ENCODE data around the gene NKIRAS2. TPM values are rescaled to one million over a fixed set of nuclear protein-coding genes. Genes with fewer than 3 reads are reported as not detected.

NKIRAS2 gene
- total and polyA plus RNA-seq, 2 experiments from 2014 or later, result 31.3 to 52.9 TPM

DNA sequence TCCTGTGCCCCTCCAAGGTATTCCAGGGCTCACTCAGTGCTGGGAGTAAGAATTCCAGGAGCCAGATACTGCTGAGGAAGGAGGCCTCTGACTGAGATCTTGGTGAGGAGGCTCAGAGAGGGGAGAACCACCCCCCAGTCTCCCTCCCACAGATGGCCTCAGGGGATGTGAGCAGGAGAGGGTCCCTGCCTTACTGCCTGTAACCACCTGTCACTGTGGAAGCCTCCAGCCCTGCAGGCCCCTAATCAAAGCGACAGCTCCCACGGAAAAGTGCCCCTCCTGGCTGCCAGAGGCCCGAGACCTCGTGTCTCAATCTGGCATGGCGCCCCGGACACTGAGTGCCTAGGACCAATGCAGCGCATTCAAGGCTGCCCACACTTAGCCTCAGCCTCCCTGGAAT lies 38.2 kb downstream of the NKIRAS2 start:
- H3K4me1 Mint-ChIP-seq, result peaks cover 43% of the 10 kb centered on the region
- peaks cover 20% of the 10 kb centered on the region for H3K27me3 Mint-ChIP-seq (ENCODE audit: insufficient read depth, low read depth, poor library complexity)

More for the DNA sequence above, 38.2 kb downstream of the NKIRAS2 start:
- Mint-ChIP-seq H3K9me3 (no peaks in the 10 kb centered on the region), H3K27ac (no peak overlapping the region), H3K36me3 (ENCODE audit: low read depth) (no peaks in the 10 kb centered on the region; the same call in 2 of the 3 replicates), H3K4me3 (no peak overlapping the region)
- Histone ChIP-seq H3K4me2 (no peak overlapping the region), H3K9me2 (ENCODE audit: insufficient read depth) (no peaks in the 10 kb centered on the region), H4K20me1 (replicated peaks; ENCODE audit: insufficient read depth) (no peaks in the 10 kb centered on the region), H3K4me3 (no peak overlapping the region), H3K27me3 (ENCODE audit: insufficient read depth) (no peaks in the 10 kb centered on the region), H3K79me2 (replicated peaks; ENCODE audit: insufficient read depth) (no peaks in the 10 kb centered on the region), H3K4me1 (ENCODE audit: insufficient read depth) (peaks cover 26% of the 10 kb centered on the region), H3F3A (replicated peaks; ENCODE audit: low read depth) (no peaks in the 10 kb centered on the region), H3K36me3 (ENCODE audit: insufficient read depth) (no peaks in the 10 kb centered on the region), H2AFZ (no peak overlapping the region), H3K27ac (ENCODE audit: low read depth) (no peak overlapping the region)
- no peak for ATAC-seq
- DNase-seq (ENCODE audit: low spot score), result no peak
- TF ChIP-seq, protein P1, sequence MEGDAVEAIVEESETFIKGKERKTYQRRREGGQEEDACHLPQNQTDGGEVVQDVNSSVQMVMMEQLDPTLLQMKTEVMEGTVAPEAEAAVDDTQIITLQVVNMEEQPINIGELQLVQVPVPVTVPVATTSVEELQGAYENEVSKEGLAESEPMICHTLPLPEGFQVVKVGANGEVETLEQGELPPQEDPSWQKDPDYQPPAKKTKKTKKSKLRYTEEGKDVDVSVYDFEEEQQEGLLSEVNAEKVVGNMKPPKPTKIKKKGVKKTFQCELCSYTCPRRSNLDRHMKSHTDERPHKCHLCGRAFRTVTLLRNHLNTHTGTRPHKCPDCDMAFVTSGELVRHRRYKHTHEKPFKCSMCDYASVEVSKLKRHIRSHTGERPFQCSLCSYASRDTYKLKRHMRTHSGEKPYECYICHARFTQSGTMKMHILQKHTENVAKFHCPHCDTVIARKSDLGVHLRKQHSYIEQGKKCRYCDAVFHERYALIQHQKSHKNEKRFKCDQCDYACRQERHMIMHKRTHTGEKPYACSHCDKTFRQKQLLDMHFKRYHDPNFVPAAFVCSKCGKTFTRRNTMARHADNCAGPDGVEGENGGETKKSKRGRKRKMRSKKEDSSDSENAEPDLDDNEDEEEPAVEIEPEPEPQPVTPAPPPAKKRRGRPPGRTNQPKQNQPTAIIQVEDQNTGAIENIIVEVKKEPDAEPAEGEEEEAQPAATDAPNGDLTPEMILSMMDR (conservative IDR thresholded peaks at IDR 0.05; ENCODE audit: low read depth in 2 of 2), result no peak
- no peak for TF ChIP-seq CREB1 (CRISPR knock-in tag; IDR thresholded peaks at IDR 0.05; ENCODE audit: low read depth)
- TF ChIP-seq EZH2 (IDR thresholded peaks at IDR 0.05; ENCODE audit: low read depth, unreplicated experiment), result no peak
- TF ChIP-seq STAT1 (IDR thresholded peaks at IDR 0.05; ENCODE audit: unreplicated experiment), result no peak
- TF ChIP-seq ZNF331 (CRISPR knock-in tag; IDR thresholded peaks at IDR 0.05; ENCODE audit: low read depth), result no peak
- TF ChIP-seq ZNF114 (CRISPR knock-in tag; IDR thresholded peaks at IDR 0.05), result no peak
- no peak for TF ChIP-seq EZH2phosphoT487 (IDR thresholded peaks at IDR 0.05; ENCODE audit: unreplicated experiment)
- TF ChIP-seq, protein P2, sequence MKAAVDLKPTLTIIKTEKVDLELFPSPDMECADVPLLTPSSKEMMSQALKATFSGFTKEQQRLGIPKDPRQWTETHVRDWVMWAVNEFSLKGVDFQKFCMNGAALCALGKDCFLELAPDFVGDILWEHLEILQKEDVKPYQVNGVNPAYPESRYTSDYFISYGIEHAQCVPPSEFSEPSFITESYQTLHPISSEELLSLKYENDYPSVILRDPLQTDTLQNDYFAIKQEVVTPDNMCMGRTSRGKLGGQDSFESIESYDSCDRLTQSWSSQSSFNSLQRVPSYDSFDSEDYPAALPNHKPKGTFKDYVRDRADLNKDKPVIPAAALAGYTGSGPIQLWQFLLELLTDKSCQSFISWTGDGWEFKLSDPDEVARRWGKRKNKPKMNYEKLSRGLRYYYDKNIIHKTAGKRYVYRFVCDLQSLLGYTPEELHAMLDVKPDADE (IDR thresholded peaks at IDR 0.05), result no peak
- no peak for TF ChIP-seq JUNB (IDR thresholded peaks at IDR 0.05; ENCODE audit: unreplicated experiment)
- no peak for TF ChIP-seq NANOG (IDR thresholded peaks at IDR 0.05; ENCODE audit: borderline replicate concordance)
- TF ChIP-seq POLR2AphosphoS5 (IDR thresholded peaks at IDR 0.05; ENCODE audit: low read depth), result no peak
- TF ChIP-seq, protein P3, sequence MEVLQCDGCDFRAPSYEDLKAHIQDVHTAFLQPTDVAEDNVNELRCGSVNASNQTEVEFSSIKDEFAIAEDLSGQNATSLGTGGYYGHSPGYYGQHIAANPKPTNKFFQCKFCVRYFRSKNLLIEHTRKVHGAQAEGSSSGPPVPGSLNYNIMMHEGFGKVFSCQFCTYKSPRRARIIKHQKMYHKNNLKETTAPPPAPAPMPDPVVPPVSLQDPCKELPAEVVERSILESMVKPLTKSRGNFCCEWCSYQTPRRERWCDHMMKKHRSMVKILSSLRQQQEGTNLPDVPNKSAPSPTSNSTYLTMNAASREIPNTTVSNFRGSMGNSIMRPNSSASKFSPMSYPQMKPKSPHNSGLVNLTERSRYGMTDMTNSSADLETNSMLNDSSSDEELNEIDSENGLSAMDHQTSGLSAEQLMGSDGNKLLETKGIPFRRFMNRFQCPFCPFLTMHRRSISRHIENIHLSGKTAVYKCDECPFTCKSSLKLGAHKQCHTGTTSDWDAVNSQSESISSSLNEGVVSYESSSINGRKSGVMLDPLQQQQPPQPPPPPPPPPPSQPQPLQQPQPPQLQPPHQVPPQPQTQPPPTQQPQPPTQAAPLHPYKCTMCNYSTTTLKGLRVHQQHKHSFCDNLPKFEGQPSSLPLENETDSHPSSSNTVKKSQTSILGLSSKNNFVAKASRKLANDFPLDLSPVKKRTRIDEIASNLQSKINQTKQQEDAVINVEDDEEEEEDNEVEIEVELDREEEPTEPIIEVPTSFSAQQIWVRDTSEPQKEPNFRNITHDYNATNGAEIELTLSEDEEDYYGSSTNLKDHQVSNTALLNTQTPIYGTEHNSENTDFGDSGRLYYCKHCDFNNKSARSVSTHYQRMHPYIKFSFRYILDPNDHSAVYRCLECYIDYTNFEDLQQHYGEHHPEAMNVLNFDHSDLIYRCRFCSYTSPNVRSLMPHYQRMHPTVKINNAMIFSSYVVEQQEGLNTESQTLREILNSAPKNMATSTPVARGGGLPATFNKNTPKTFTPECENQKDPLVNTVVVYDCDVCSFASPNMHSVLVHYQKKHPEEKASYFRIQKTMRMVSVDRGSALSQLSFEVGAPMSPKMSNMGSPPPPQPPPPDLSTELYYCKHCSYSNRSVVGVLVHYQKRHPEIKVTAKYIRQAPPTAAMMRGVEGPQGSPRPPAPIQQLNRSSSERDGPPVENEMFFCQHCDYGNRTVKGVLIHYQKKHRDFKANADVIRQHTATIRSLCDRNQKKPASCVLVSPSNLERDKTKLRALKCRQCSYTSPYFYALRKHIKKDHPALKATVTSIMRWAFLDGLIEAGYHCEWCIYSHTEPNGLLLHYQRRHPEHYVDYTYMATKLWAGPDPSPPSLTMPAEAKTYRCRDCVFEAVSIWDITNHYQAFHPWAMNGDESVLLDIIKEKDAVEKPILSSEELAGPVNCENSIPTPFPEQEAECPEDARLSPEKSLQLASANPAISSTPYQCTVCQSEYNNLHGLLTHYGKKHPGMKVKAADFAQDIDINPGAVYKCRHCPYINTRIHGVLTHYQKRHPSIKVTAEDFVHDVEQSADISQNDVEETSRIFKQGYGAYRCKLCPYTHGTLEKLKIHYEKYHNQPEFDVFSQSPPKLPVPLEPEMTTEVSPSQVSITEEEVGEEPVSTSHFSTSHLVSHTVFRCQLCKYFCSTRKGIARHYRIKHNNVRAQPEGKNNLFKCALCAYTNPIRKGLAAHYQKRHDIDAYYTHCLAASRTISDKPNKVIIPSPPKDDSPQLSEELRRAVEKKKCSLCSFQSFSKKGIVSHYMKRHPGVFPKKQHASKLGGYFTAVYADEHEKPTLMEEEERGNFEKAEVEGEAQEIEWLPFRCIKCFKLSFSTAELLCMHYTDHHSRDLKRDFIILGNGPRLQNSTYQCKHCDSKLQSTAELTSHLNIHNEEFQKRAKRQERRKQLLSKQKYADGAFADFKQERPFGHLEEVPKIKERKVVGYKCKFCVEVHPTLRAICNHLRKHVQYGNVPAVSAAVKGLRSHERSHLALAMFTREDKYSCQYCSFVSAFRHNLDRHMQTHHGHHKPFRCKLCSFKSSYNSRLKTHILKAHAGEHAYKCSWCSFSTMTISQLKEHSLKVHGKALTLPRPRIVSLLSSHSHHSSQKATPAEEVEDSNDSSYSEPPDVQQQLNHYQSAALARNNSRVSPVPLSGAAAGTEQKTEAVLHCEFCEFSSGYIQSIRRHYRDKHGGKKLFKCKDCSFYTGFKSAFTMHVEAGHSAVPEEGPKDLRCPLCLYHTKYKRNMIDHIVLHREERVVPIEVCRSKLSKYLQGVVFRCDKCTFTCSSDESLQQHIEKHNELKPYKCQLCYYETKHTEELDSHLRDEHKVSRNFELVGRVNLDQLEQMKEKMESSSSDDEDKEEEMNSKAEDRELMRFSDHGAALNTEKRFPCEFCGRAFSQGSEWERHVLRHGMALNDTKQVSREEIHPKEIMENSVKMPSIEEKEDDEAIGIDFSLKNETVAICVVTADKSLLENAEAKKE (CRISPR knock-in tag; IDR thresholded peaks at IDR 0.05), result no peak
- TF ChIP-seq, protein P4, sequence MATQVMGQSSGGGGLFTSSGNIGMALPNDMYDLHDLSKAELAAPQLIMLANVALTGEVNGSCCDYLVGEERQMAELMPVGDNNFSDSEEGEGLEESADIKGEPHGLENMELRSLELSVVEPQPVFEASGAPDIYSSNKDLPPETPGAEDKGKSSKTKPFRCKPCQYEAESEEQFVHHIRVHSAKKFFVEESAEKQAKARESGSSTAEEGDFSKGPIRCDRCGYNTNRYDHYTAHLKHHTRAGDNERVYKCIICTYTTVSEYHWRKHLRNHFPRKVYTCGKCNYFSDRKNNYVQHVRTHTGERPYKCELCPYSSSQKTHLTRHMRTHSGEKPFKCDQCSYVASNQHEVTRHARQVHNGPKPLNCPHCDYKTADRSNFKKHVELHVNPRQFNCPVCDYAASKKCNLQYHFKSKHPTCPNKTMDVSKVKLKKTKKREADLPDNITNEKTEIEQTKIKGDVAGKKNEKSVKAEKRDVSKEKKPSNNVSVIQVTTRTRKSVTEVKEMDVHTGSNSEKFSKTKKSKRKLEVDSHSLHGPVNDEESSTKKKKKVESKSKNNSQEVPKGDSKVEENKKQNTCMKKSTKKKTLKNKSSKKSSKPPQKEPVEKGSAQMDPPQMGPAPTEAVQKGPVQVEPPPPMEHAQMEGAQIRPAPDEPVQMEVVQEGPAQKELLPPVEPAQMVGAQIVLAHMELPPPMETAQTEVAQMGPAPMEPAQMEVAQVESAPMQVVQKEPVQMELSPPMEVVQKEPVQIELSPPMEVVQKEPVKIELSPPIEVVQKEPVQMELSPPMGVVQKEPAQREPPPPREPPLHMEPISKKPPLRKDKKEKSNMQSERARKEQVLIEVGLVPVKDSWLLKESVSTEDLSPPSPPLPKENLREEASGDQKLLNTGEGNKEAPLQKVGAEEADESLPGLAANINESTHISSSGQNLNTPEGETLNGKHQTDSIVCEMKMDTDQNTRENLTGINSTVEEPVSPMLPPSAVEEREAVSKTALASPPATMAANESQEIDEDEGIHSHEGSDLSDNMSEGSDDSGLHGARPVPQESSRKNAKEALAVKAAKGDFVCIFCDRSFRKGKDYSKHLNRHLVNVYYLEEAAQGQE (IDR thresholded peaks at IDR 0.05; ENCODE audit: unreplicated experiment), result no peak

All from GM23338 (cell line).